Astrocyte (in vitro differentiated cells and primary cell): ENCODE results near the gene NSA2.

Source experiments
- EZH2 ChIP-seq: IDR thresholded peaks from 2 replicates; pipeline ENCODE4 v1.6.1; 2012; ENCODE audit warnings: mild to moderate bottlenecking, low read length, inconsistent platforms; ENCODE audit not compliant: insufficient read depth
- TF ChIP-seq, protein P1 (sequence below): IDR thresholded peaks from 2 replicates; pipeline ENCODE4 v1.5.1; 2011; ENCODE audit warnings: low read depth, mild to moderate bottlenecking, inconsistent platforms, low read length, moderate library complexity; ENCODE audit not compliant: insufficient read depth

DNA sequence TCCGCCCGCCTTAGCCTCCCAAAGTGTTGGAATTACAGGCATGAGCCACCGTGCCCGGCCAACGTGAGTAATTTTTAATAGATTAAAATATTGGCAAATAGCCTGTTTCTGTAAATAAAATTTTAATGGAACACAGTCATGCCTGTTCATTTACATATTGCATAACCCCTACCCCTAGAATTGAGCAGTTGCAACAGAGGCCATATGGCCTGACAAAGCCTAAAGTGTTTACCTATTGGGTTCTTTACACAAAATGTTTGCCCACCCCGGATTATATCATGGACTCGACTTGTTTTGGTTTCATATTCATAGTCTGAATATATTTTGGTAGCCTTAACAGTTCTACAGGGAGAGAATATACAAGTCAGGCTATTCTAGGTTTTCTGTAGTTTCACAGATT lies 5.3 kb downstream of the NSA2 start:
- TF ChIP-seq, protein P1, sequence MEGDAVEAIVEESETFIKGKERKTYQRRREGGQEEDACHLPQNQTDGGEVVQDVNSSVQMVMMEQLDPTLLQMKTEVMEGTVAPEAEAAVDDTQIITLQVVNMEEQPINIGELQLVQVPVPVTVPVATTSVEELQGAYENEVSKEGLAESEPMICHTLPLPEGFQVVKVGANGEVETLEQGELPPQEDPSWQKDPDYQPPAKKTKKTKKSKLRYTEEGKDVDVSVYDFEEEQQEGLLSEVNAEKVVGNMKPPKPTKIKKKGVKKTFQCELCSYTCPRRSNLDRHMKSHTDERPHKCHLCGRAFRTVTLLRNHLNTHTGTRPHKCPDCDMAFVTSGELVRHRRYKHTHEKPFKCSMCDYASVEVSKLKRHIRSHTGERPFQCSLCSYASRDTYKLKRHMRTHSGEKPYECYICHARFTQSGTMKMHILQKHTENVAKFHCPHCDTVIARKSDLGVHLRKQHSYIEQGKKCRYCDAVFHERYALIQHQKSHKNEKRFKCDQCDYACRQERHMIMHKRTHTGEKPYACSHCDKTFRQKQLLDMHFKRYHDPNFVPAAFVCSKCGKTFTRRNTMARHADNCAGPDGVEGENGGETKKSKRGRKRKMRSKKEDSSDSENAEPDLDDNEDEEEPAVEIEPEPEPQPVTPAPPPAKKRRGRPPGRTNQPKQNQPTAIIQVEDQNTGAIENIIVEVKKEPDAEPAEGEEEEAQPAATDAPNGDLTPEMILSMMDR, result no peak
- TF ChIP-seq EZH2, result no peak
